Astrocyte (in vitro differentiated cells and primary cell): Measurements from ENCODE around the gene RAB22A.

Source experiments
- CTCF ChIP-seq: IDR thresholded peaks from 2 replicates; pipeline ENCODE4 v1.5.1; 2011; ENCODE audit warnings: low read depth, mild to moderate bottlenecking, inconsistent platforms, low read length, moderate library complexity; ENCODE audit not compliant: insufficient read depth
- EZH2 ChIP-seq: IDR thresholded peaks from 2 replicates; pipeline ENCODE4 v1.6.1; 2012; ENCODE audit warnings: mild to moderate bottlenecking, low read length, inconsistent platforms; ENCODE audit not compliant: insufficient read depth

GRCh38 chr20:58327211-58327610 lies 17.7 kb downstream of the RAB22A start:
- no peak for TF ChIP-seq CTCF
- TF ChIP-seq EZH2 = no peak
